Heart right ventricle (tissue), 16 donors: ENCODE data around the gene ATP5PD. TPM values are rescaled to one million over a fixed set of nuclear protein-coding genes. Genes with fewer than 3 reads are reported as not detected.
A peak's percentile ranks its signal among the peaks of the same experiment; 100 is the strongest.
"Not testable (repeated sequence)": the region's sequence is repeated elsewhere in the genome, so short reads cannot be mapped to it uniquely, and the experiment has no call there.

Experiments used
- ATAC-seq, 8 donors: fragments of 200-7000 bp; cut with Tn5 transposase; one replicate each; pipeline ENCODE4 v1.9.1; 2020; ENCODE audit warnings: mild to moderate bottlenecking in 8 of 8, moderate library complexity in 8 of 8, moderate number of reproducible peaks in 1 of 8
- DNase-seq, 2 donors: peaks; one replicate each; pipeline ENCODE4 v3.0.0-alpha.2; 2020
- H3K27ac ChIP-seq, 10 donors: fragments of 200-600 bp; sonication (generic) in 2 of 10; one replicate each; pipeline versions ENCODE4 v1.5.0 to v1.8.0; 2020 to 2022; ENCODE audit warnings: mild to moderate bottlenecking in 3 of 10
- H3K27me3 ChIP-seq, 7 donors: fragments of 200-600 bp; one replicate each; pipeline ENCODE4 v1.8.0; 2021 to 2022; ENCODE audit warnings: mild to moderate bottlenecking in 2 of 7
- H3K36me3 ChIP-seq, 9 donors: fragments of 200-600 bp; sonication (generic) in 1 of 9; one replicate each; pipeline versions ENCODE4 v1.5.0 to v1.8.0; 2020 to 2022; ENCODE audit warnings: mild to moderate bottlenecking in 2 of 9
- H3K4me1 ChIP-seq, 9 donors: fragments of 200-600 bp; sonication (generic) in 1 of 9; one replicate each; pipeline versions ENCODE4 v1.5.0 to v1.8.0; 2020 to 2022; ENCODE audit warnings: mild to moderate bottlenecking in 4 of 9
- H3K4me3 ChIP-seq, 10 donors: fragments of 200-600 bp; sonication (generic) in 2 of 10; one replicate each; pipeline versions ENCODE4 v1.5.0 to v1.8.0; 2020 to 2022; ENCODE audit warnings: mild to moderate bottlenecking in 7 of 10, moderate library complexity in 2 of 10
- H3K9me3 ChIP-seq, 11 donors: fragments of 200-600 bp in 10 of 11; sonication (generic) in 2 of 11; one replicate each; pipeline versions ENCODE4 v1.5.0 to v1.8.0; 2013 to 2022; ENCODE audit warnings: mild to moderate bottlenecking in 2 of 11, control low read depth in 1 of 11, moderate library complexity in 1 of 11
- WGBS, 2 donors: extraction: QIAGEN DNeasy Blood & Tissue Kit; methylation state at CpG; one replicate each; pipeline ENCODE4 v1.1.7; 2013; ENCODE audit warnings: inconsistent platforms in 1 of 2; 5-methylcytosine and 5-hydroxymethylcytosine counted together
- intact Hi-C, 10 donors: fragments of 100-400 bp; cut with DNase I; formaldehyde crosslinking; loops; one replicate each; pipeline versions ENCODE4 v1.11.1 to v1.14.2; 2022
- polyA plus RNA-seq, 2 donors: library from polyadenylated mRNA; stranded (reverse); fragments of 200-250 nt; gene quantifications; one replicate each; pipeline ENCODE4 v1.2.3, GENCODE V29; 2013
- total RNA-seq, 10 donors: library from RNA; stranded (reverse); fragmentation: NEBNext Ultra II Directional in 3 of 10; extraction: Animal tissue kit (Norgen Biotek cat#: 25700) in 3 of 10; gene quantifications; one replicate each; pipeline versions ENCODE4 v1.2.1 to v1.2.4, GENCODE V29; 2021 to 2023
- TF ChIP-seq, protein P1 (sequence below), 9 donors: fragments of 200-600 bp; sonication (generic) in 2 of 9; IDR thresholded peaks; one replicate each; pipeline versions ENCODE4 v1.5.0 to v1.8.0; 2021 to 2022; ENCODE audit warnings: antibody characterized with exemption in 9 of 9, mild to moderate bottlenecking in 5 of 9, moderate library complexity in 1 of 9
- donor health status: Arrhythmogenic right ventricular cardiomyopathy.
- donor health status: ischemic (EF 13 %, LVEDD 7.1; RV severe dilation, severe dysfunction).
- donor health status: healthy with polysubstance abuse.
- donor health status: DM: no; HTN: yes; CAD: no.
- donor health status: DM: no; HTN: no; CAD: no.
- donor health status: ischemic (EF 25% LVEDD 6.9; RV normal size, moderate dysfunction).
- donor health status: ischemic (EF 25% LVEDD 5.7; RV mildly dilated, moderate dysfunction).
- donor health status: healthy.
- donor health status: DM: yes; HTN: yes; CAD: no.
- donor health status: Ischemic cardiomyopathy.
- donor health status: ischemic (EF 35%, LVEDD 5.7; RV mildly dilated, moderate dysfunction).
- donor health status: nonischemic (EF 11% LVEDD 7.7; RV severe dilation, severe dysfunction).
- donor health status: DM: yes; HTN: yes; CAD: no.
- donor health status: PGD.
- donor health status: ischemic (EF 29% LVEDD 5.4; RV normal size, mild dysfunction).
- donor health status: nonischemic (EF 23%, LVEDD 6.1; RV moderate dilation, normal function).

The ATP5PD gene
- total and polyA plus RNA-seq, 12 donors = 678 to 2,296 (median 875) TPM

- ATAC-seq (peak in 3 of 8 donors; percentile 32 to 36 (median 34)), DNase-seq (peak; percentile 27 to 57)
- WGBS, 2 donors = 29 to 34% methylated on average over 5 of the region's 5 CpGs
- no peaks in the 10 kb centered on the region for H3K27me3 ChIP-seq
- H3K36me3 ChIP-seq = peaks cover 0 to 48% (median 8%) of the 10 kb centered on the region in 9 donors
- peaks cover 6 to 51% (median 29%) of the 10 kb centered on the region in 9 donors for H3K4me1 ChIP-seq
- H3K9me3 ChIP-seq = no peaks in the 10 kb centered on the region
- intact Hi-C loops = loop anchor here in 3 of 10 donors (5.0 to 10.0 kb wide), 3 partner anchors 59 to 156 kb away; partner anchors contain the start of genes CDR2L (in 3 of the 3), ARMC7 (in 1 of the 3) and NUP85 (in 1 of the 3)
- H3K4me3 ChIP-seq = peak overlapping the region in 9 of 10 donors; percentile 74 to 100 (median 92)
- TF ChIP-seq, protein P1, sequence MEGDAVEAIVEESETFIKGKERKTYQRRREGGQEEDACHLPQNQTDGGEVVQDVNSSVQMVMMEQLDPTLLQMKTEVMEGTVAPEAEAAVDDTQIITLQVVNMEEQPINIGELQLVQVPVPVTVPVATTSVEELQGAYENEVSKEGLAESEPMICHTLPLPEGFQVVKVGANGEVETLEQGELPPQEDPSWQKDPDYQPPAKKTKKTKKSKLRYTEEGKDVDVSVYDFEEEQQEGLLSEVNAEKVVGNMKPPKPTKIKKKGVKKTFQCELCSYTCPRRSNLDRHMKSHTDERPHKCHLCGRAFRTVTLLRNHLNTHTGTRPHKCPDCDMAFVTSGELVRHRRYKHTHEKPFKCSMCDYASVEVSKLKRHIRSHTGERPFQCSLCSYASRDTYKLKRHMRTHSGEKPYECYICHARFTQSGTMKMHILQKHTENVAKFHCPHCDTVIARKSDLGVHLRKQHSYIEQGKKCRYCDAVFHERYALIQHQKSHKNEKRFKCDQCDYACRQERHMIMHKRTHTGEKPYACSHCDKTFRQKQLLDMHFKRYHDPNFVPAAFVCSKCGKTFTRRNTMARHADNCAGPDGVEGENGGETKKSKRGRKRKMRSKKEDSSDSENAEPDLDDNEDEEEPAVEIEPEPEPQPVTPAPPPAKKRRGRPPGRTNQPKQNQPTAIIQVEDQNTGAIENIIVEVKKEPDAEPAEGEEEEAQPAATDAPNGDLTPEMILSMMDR (IDR thresholded peaks at IDR 0.05) = no peak
- H3K27ac ChIP-seq = peak overlapping the region in 9 of 10 donors; percentile 93 to 99 (median 97)
These were observed 1.6 kb upstream of the ATP5PD start for GRCh38 chr17:75048249-75048878.

GRCh38 chr17:75047398-75048098 lies 779 bp upstream of the ATP5PD start:
- DNase-seq = peak; percentile 43 to 53
- Histone ChIP-seq H3K9me3 (no peaks in the 10 kb centered on the region), H3K4me3 (peak overlapping the region; percentile 47 to 100 (median 90)), H3K27me3 (no peaks in the 10 kb centered on the region), H3K4me1 (peaks cover 6 to 55% (median 31%) of the 10 kb centered on the region in 9 donors), H3K36me3 (peaks cover 0 to 47% (median 0%) of the 10 kb centered on the region in 9 donors), H3K27ac (peak overlapping the region; percentile 93 to 99 (median 98))
- ATAC-seq = peak in 2 of 8 donors; percentile 0 to 17
- TF ChIP-seq, protein P1 (IDR thresholded peaks at IDR 0.05) = no peak
- intact Hi-C loops = loop anchor here in 3 of 10 donors (5.0 to 10.0 kb wide), 3 partner anchors 60 to 157 kb away; partner anchors contain the start of genes CDR2L (in 3 of the 3), ARMC7 (in 1 of the 3) and NUP85 (in 1 of the 3)
- WGBS, 2 donors = 0 to 1% methylated on average over 36 to 38 of the region's 38 CpGs

GRCh38 chr17:75045946-75046406 lies 793 bp downstream of the ATP5PD start:
- intact Hi-C loops = loop anchor here in 3 of 10 donors (5.0 to 10.0 kb wide), 3 partner anchors 59 to 159 kb away; partner anchors contain the start of genes CDR2L (in 3 of the 3), ARMC7 (in 1 of the 3) and NUP85 (in 1 of the 3)
- ATAC-seq, H3K27me3 ChIP-seq, H3K9me3 ChIP-seq, DNase-seq: not testable (repeated sequence)
- H3K4me3 ChIP-seq = peak overlapping the region; percentile 74 to 100 (median 92)
- WGBS, 2 donors = 12% methylated on average over 25 of the region's 25 CpGs
- peaks cover 0 to 47% (median 14%) of the 10 kb centered on the region in 9 donors for H3K36me3 ChIP-seq
- H3K27ac ChIP-seq = peak overlapping the region in 9 of 10 donors; percentile 93 to 99 (median 97)
- peaks cover 6 to 49% (median 31%) of the 10 kb centered on the region in 9 donors for H3K4me1 ChIP-seq

DNA sequence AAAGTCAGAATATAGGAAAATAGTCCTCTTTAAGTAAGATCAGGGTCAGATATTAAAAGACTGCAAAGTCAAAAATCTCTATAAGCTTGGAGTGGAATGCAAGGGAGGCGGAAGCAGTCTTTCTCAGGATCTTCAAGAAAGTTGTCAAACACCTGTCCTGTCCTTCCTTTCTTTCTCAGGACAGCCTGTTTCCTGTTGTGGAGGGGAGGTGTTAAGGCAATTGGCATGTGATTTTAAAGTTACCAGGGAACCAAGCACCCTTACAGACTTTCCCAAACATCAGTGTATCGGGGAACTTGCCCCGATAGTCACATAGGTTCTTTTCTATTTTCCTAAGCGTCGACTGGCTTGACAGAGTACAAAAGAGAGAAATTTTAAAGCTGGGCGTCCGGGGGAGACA lies 2.1 kb downstream of the ATP5PD start:
- TF ChIP-seq, protein P1 (IDR thresholded peaks at IDR 0.05) = no peak
- H3K27ac ChIP-seq = no peak overlapping the region
- intact Hi-C loops = loop anchor here in 3 of 10 donors (5.0 to 10.0 kb wide), 3 partner anchors 57 to 160 kb away; partner anchors contain the start of genes CDR2L (in 3 of the 3), ARMC7 (in 1 of the 3) and NUP85 (in 1 of the 3)

GRCh38 chr17:75043789-75044188 lies 3.0 kb downstream of the ATP5PD start:
- WGBS, 2 donors = 57 to 61% methylated on average over 5 of the region's 5 CpGs
- not testable (repeated sequence) for DNase-seq, H3K27me3 ChIP-seq, ATAC-seq, H3K9me3 ChIP-seq, H3K4me3 ChIP-seq, H3K27ac ChIP-seq
- intact Hi-C loops = loop anchor here in 1 of 10 donors (10.0 kb wide), 1 partner anchor 161 kb away; the partner anchor contains the start of gene NUP85
- peaks cover 0 to 49% (median 34%) of the 10 kb centered on the region in 9 donors for H3K36me3 ChIP-seq
- peaks cover 6 to 35% (median 24%) of the 10 kb centered on the region in 9 donors for H3K4me1 ChIP-seq

More for the DNA sequence above, 2.1 kb downstream of the ATP5PD start:
- peaks cover 0 to 47% (median 26%) of the 10 kb centered on the region in 9 donors for H3K36me3 ChIP-seq
- H3K4me1 ChIP-seq = peaks cover 6 to 44% (median 31%) of the 10 kb centered on the region in 9 donors
- DNase-seq = no peak
- H3K27me3 ChIP-seq = no peaks in the 10 kb centered on the region
- WGBS, 2 donors = 69 to 73% methylated on average over 7 of the region's 7 CpGs
- no peak overlapping the region for H3K4me3 ChIP-seq
- ATAC-seq = no peak
- no peaks in the 10 kb centered on the region for H3K9me3 ChIP-seq
